ENCODE data around the gene APOA5.

The APOA5 gene

GRCh38 chr11:116814502-116814901 lies 22.8 kb upstream of the APOA5 start:
- Histone ChIP-seq H4K20me1 (ENCODE audit: low read depth, low read length) (no peaks in the 10 kb centered on the region), H3K27ac (ENCODE audit: low read depth, low read length) (no peak overlapping the region), H3K9me3 (ENCODE audit: insufficient read depth, low read length) (no peaks in the 10 kb centered on the region), H3K79me2 (ENCODE audit: insufficient read depth, low read length) (no peaks in the 10 kb centered on the region), H3F3A (ENCODE audit: insufficient read depth) (0 out of 2 replicates have a peak, but pooled peaks cover 2% of the 10 kb centered on the region), H3K9me2 (replicated peaks; ENCODE audit: insufficient read depth, low read length) (no peaks in the 10 kb centered on the region), H3K4me2 (ENCODE audit: low read depth, low read length, poor library complexity, severe bottlenecking) (no peak overlapping the region), H3K36me3 (ENCODE audit: low read length) (no peaks in the 10 kb centered on the region), H3K4me3 (ENCODE audit: insufficient read depth, low read length, poor library complexity, severe bottlenecking) (no peak overlapping the region), H3K9ac (ENCODE audit: low read length) (no peak overlapping the region), H2AFZ (ENCODE audit: low read depth, low read length, severe bottlenecking) (no peak overlapping the region), H3K27me3 (ENCODE audit: low read length) (no peaks in the 10 kb centered on the region)
- TF ChIP-seq CTCF (IDR thresholded peaks at IDR 0.05; ENCODE audit: insufficient read depth, low read length, poor library complexity, severe bottlenecking) (no peak), EZH2phosphoT487 (conservative IDR thresholded peaks at IDR 0.05; ENCODE audit: low read length) (no peak)

GRCh38 chr11:116813781-116814471 lies 22.2 kb upstream of the APOA5 start:
- H3K9me2 ChIP-seq (replicated peaks; ENCODE audit: insufficient read depth, low read length), result no peaks in the 10 kb centered on the region
- H3K27me3 ChIP-seq (ENCODE audit: low read length), result no peaks in the 10 kb centered on the region
- H3K79me2 ChIP-seq (ENCODE audit: insufficient read depth, low read length), result no peaks in the 10 kb centered on the region
- no peak overlapping the region for H2AFZ ChIP-seq (ENCODE audit: low read depth, low read length, severe bottlenecking)
- H3F3A ChIP-seq (ENCODE audit: insufficient read depth), result 0 out of 2 replicates have a peak, but pooled peaks cover 2% of the 10 kb centered on the region
- no peaks in the 10 kb centered on the region for H3K9me3 ChIP-seq (ENCODE audit: insufficient read depth, low read length)
- H3K27ac ChIP-seq (ENCODE audit: low read depth, low read length), result no peak overlapping the region
- no peak for TF ChIP-seq CTCF (IDR thresholded peaks at IDR 0.05; ENCODE audit: insufficient read depth, low read length, poor library complexity, severe bottlenecking)
- no peak for TF ChIP-seq EZH2phosphoT487 (conservative IDR thresholded peaks at IDR 0.05; ENCODE audit: low read length)
- no peak overlapping the region for H3K4me3 ChIP-seq (ENCODE audit: insufficient read depth, low read length, poor library complexity, severe bottlenecking)
- H3K9ac ChIP-seq (ENCODE audit: low read length), result no peak overlapping the region
- no peaks in the 10 kb centered on the region for H4K20me1 ChIP-seq (ENCODE audit: low read depth, low read length)
- no peak overlapping the region for H3K4me2 ChIP-seq (ENCODE audit: low read depth, low read length, poor library complexity, severe bottlenecking)
- no peaks in the 10 kb centered on the region for H3K36me3 ChIP-seq (ENCODE audit: low read length)

- no peak overlapping the region for H3K27ac ChIP-seq (ENCODE audit: low read depth, low read length)
- H2AFZ ChIP-seq (ENCODE audit: low read depth, low read length, severe bottlenecking), result no peak overlapping the region
- H3K36me3 ChIP-seq (ENCODE audit: low read length), result no peaks in the 10 kb centered on the region
- H3K9me2 ChIP-seq (replicated peaks; ENCODE audit: insufficient read depth, low read length), result no peaks in the 10 kb centered on the region
- H4K20me1 ChIP-seq (ENCODE audit: low read depth, low read length), result no peaks in the 10 kb centered on the region
- 0 out of 2 replicates have a peak, but pooled peaks cover 2% of the 10 kb centered on the region for H3F3A ChIP-seq (ENCODE audit: insufficient read depth)
- H3K4me2 ChIP-seq (ENCODE audit: low read depth, low read length, poor library complexity, severe bottlenecking), result no peak overlapping the region
- H3K4me3 ChIP-seq (ENCODE audit: insufficient read depth, low read length, poor library complexity, severe bottlenecking), result no peak overlapping the region
- TF ChIP-seq CTCF (IDR thresholded peaks at IDR 0.05; ENCODE audit: insufficient read depth, low read length, poor library complexity, severe bottlenecking) (no peak), EZH2phosphoT487 (conservative IDR thresholded peaks at IDR 0.05; ENCODE audit: low read length) (no peak)
- H3K79me2 ChIP-seq (ENCODE audit: insufficient read depth, low read length), result no peaks in the 10 kb centered on the region
- H3K9me3 ChIP-seq (ENCODE audit: insufficient read depth, low read length), result no peaks in the 10 kb centered on the region
- no peaks in the 10 kb centered on the region for H3K27me3 ChIP-seq (ENCODE audit: low read length)
- no peak overlapping the region for H3K9ac ChIP-seq (ENCODE audit: low read length)
Measured at GRCh38 chr11:116813170-116813569, 21.5 kb upstream of the APOA5 start.
